NCI-H774 (cell line): Measurements from ENCODE around the gene CCL11.
"Not testable (repeated sequence)": the region's sequence is repeated elsewhere in the genome, so short reads cannot be mapped to it uniquely, and the experiment has no call there.

Experiments used
- DNase-seq: peaks from one replicate; lab custom pipeline; 2025; lab: John Stamatoyannopoulos, UW

Gene CCL11

DNA sequence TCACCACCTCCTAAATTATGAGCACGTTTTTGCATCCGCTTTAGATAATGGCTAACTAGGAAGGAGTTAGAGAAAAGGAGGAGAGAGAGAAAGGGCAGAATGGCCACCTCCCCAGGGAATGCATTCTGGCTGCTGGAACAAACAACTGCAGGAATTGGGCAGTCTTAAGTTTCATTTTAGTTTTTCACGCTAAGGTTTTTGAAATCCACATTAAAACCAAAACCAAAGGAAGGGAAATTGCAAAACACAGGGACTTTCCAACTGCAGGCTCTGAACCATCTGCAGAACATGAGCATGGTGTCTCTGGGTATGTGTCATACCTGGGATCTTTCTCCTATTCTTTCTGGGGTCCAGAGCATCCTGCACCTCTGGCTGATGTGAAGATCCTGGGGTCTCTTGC lies 21.6 kb downstream of the CCL11 start:
- no peak for DNase-seq

DNA sequence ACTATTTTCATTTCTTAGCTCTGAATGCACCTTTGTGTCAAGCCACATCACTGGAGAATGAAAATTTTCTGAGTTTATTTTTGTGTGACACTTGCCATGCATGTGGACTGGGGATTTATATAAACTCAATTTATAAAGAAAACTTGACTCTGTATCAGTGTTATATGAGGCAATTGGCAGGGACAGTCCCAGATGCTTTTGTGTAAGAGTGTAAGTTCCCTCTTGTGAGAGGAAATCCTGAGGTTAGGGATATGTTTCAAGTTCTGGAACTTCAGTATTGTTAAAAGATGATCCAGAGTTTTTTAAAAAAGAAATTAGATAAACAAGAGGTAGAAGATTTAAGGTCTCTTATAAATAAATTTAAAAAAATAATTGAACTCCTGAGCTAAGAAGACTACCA lies 22.8 kb downstream of the CCL11 start:
- no peak for DNase-seq

DNA sequence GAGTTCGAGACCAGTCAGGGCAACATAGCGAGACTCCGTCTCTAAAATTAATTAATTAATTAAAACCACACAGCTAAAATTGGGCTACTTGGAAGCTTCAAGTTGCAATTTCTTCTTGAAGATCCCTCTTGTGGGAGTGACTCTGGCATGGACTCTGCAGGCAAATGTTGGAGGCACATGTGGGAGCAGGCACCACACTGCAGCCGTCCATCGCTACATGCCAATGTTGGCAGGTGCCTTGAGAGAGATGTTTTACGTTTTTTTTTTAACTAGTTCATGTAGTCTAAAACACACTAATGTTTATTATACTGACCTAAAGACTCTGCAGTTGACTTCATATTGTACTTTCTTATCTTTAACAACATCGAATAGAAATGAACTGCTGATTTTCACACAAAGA lies 25.7 kb downstream of the CCL11 start:
- no peak for DNase-seq

DNA sequence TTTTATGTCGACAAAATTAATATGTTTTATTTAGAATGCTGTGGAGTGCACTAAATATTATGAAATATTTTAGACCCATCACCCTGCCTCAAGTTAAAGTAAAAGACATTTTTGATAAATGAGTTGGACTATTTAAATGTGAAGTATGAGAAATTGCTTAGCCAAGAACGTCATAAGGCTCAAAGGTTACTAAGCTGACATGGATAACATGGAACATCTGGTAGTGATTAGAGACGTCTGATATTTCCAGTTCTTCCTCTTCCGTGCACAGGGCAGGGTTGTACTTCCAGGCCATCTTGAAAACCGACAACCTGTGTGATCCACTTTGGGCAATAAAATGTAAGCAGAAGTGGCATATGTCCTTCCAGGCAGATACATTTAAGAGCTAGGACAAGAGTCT lies 26.5 kb downstream of the CCL11 start:
- DNase-seq = no peak

DNA sequence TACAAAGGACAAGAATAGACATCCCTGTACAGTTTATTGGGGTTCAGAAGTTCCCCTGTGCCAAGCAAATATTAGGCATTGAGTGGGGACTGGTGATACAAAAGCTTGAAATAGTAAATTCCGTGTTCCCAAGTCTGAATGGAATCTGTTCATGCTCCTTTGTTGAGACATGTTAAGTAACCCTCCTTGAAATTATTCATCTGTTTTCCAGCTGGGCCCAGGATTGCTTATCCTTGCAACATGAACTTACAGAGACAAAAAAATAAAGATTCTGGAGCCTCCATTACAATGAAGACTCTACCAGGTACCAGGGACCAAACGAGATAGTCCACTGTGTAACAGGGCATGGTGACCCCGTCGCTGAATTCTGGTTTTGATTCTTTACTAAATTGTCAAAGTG lies 27.6 kb downstream of the CCL11 start:
- no peak for DNase-seq

DNA sequence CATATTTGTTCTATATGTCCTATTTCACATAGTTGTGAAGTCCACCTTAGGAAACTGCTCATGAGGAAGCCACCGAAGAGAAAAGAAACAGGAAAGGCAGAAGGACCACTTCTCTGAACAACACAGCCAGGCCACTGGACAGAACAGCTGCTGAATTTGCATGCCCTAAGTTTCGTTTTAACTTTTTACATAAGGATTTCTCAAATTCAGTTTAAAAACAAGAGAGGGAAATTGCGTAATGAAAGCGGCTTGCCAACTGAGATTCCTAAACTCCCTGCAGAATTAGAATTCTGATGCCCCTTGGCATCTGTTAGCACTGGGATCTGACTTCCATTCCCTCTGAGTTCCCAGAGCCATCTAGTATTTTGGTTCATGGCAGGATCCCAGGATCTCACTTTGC lies 28.7 kb downstream of the CCL11 start:
- no peak for DNase-seq

DNA sequence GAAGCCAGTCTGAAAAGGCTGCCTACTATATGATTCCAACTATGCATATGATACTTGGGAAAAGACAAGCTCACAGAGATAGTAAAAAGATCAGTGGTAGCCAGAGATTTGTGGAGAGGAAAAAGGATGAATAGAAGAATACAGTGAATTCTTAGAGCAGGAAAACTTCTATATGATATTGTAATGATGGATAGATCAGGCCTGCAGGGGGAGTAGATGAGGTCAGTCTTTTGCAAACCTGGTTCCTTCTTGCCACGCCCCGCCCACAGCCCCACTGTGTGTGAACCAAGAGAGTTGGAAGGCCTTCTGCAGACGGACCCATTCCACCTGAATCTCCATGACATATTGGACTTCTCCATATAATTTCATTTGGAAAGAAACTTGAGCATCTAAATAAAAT lies 32.9 kb downstream of the CCL11 start:
- DNase-seq = no peak

DNA sequence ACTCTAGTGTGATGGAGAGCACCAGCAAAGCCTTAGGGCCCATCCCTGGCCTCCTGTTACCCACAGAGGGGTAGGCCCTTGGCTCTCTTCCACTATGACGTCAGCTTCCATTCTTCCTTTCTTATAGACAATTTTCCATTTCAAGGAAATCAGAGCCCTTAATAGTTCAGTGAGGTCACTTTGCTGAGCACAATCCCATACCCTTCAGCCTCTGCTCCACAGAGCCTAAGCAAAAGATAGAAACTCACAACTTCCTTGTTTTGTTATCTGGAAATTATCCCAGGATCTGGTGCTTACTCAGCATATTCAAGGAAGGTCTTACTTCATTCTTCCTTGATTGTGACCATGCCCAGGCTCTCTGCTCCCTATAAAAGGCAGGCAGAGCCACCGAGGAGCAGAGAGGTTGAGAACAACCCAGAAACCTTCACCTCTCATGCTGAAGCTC lies 33.5 kb downstream of the CCL11 start, which contains the start of gene CCL8:
TSS of gene CCL8 (plus strand) at position 397 of the 445 bp plus-strand sequence. CDS start 67 bp downstream, outside the sequence.
- no peak for DNase-seq

DNA sequence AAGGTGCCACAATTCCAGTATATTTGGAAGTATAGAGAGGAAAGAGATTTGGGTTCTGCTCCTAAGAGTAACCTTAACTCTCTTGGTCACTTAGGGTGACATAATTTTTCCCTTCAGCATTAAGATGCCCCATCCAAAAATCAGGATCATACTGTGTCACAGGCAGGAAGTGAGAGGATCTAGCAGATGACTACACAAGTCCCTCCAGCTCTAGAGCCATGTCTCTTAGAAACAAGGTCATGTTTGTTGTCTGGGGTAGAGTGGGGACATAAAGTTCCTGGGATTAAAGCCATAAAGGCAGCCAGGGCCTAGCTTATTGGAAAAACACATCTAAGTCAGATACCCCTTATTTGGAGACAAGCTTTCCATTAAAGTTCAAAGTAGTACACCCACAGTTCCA lies 36.4 kb downstream of the CCL11 start:
- no peak for DNase-seq

DNA sequence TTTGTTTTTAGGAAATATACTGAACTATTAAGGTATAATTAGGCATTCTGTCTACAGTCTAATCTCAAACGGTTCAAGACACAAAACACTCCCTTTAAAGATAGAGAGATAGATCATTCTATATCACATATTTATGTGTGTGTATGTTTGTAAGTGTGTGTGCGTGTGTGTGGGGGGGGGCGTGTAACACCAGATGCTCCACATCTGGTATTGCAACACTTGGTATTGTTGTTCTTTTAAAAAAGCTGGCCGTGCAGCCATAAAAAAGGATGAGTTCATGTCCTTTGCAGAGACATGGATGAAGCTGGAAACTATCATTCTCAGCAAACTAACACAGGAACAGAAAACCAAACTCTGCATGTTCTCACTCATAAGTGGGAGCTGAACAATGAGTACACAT lies 42.0 kb downstream of the CCL11 start:
- not testable (repeated sequence) for DNase-seq

DNA sequence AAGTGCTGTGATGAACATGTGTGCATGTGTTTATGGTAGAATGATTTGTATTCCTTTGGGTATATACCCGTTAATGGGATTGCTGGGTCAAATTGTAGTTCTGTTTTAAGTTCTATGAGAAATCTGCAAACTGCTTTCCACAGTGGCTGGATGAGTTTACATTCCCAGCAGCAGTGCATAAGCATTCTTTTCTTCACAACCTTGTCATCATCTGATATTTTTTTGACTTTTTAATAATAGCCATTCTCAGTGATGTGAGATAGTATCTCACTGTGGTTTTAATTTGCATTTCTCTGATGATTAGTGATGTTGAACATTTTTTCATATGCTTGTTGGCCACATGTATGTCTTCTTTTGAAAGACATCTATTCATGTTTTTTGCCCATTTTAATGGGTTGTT lies 52.2 kb downstream of the CCL11 start:
- no peak for DNase-seq
